IMR-90 (cell line): ENCODE results near the gene UPK1B. TPM values are rescaled to one million over a fixed set of nuclear protein-coding genes. Genes with fewer than 3 reads are reported as not detected.

Experiments used
- ATAC-seq: fragments of 200-7000 bp; cut with Tn5 transposase; 2 replicates; pipeline ENCODE4 v1.9.1; 2020; ENCODE audit warnings: low read depth, mild to moderate bottlenecking, moderate library complexity
- BruUV-seq: library from RNA; stranded (reverse); fragments of 400-500 nt; replicated peaks from 2 replicates; lab custom pipeline; 2021; lab: Mats Ljungman, UMichigan
- CTCF ChIA-PET: fragments of 300-600 bp; formaldehyde crosslinking; extraction: SDS; loops from one replicate; lab custom pipeline; 2021; ENCODE audit warnings: antibody characterized with exemption; lab: Yijun Ruan, JAX
- POLR2A ChIA-PET: fragments of 300-600 bp; sonication (Branson Sonifier 250); formaldehyde crosslinking; loops from one replicate; lab custom pipeline; 2022; ENCODE audit warnings: antibody characterized with exemption; ENCODE audit not compliant: unreplicated experiment; lab: Charles Lee
- DNase-seq: peaks from one replicate; pipeline ENCODE4 v3.0.0; 2013
- H2AFZ ChIP-seq: replicated peaks from 2 replicates; pipeline ENCODE3; 2013; ENCODE audit warnings: low read length, mild to moderate bottlenecking; ENCODE audit not compliant: poor library complexity
- H2AK5ac ChIP-seq: 2 replicates; pipeline ENCODE4 v1.6.1; 2013; ENCODE audit warnings: low read depth, low read length, inconsistent platforms
- H2AK9ac ChIP-seq: replicated peaks from 2 replicates; pipeline ENCODE3; 2013; ENCODE audit warnings: mild to moderate bottlenecking, low read depth, low read length, moderate library complexity; ENCODE audit not compliant: poor library complexity
- H2BK120ac ChIP-seq: 2 replicates; pipeline ENCODE4 v1.6.1; 2013; ENCODE audit warnings: low read depth, low read length, inconsistent platforms
- H2BK15ac ChIP-seq: 3 replicates; pipeline ENCODE4 v1.6.1; 2013; ENCODE audit warnings: low read depth, low read length, inconsistent platforms
- H2BK20ac ChIP-seq: 2 replicates; pipeline ENCODE4 v1.6.1; 2013; ENCODE audit warnings: low read depth, mild to moderate bottlenecking, inconsistent platforms, low read length, moderate library complexity
- H2BK5ac ChIP-seq: 2 replicates; pipeline ENCODE4 v1.6.1; 2013; ENCODE audit warnings: mild to moderate bottlenecking, low read depth, low read length, inconsistent platforms; ENCODE audit not compliant: poor library complexity, severe bottlenecking
- H3K14ac ChIP-seq: replicated peaks from 2 replicates; pipeline ENCODE4 v1.6.1; 2013; ENCODE audit warnings: low read depth, low read length, inconsistent platforms
- H3K18ac ChIP-seq: 2 replicates; pipeline ENCODE4 v1.6.1; 2013; ENCODE audit warnings: low read depth, low read length, control low read depth
- H3K23ac ChIP-seq: 2 replicates; pipeline ENCODE4 v1.6.1; 2013; ENCODE audit warnings: low read depth, low read length, inconsistent platforms
- H3K27ac ChIP-seq: 2 replicates; pipeline ENCODE4 v1.5.1; 2013; ENCODE audit warnings: mild to moderate bottlenecking, control low read depth, low read length; ENCODE audit not compliant: insufficient read depth
- H3K27me3 ChIP-seq: 2 replicates; pipeline ENCODE4 v1.6.1; 2013; ENCODE audit warnings: low read length; ENCODE audit not compliant: control insufficient read depth, insufficient read depth
- H3K36me3 ChIP-seq: 2 replicates; pipeline ENCODE4 v1.6.1; 2013; ENCODE audit warnings: low read length, mixed read lengths; ENCODE audit not compliant: control insufficient read depth, insufficient read depth
- H3K4ac ChIP-seq: 2 replicates; pipeline ENCODE4 v1.6.1; 2013; ENCODE audit warnings: low read depth, low read length, inconsistent platforms
- H3K4me1 ChIP-seq: 2 replicates; pipeline ENCODE4 v1.6.1; 2013; ENCODE audit warnings: low read length, mixed read lengths; ENCODE audit not compliant: control insufficient read depth, insufficient read depth
- H3K4me2 ChIP-seq: 2 replicates; pipeline ENCODE4 v1.6.1; 2013; ENCODE audit warnings: low read depth, mild to moderate bottlenecking, control low read depth, low read length, moderate library complexity
- H3K4me3 ChIP-seq: 2 replicates; pipeline ENCODE4 v1.5.1; 2013; ENCODE audit warnings: low read depth, mild to moderate bottlenecking, control low read depth, low read length, moderate library complexity; ENCODE audit not compliant: insufficient read depth
- H3K56ac ChIP-seq: 2 replicates; pipeline ENCODE4 v1.6.1; 2013; ENCODE audit warnings: low read length, inconsistent platforms; ENCODE audit not compliant: insufficient read depth; ENCODE audit errors: extremely low read depth
- H3K79me1 ChIP-seq, 2 experiments: 2 replicates each; pipeline ENCODE4 v1.6.1; 2013; ENCODE audit warnings: low read length in 2 of 2, inconsistent platforms in 1 of 2, low read depth in 1 of 2
- H3K9ac ChIP-seq: 2 replicates; pipeline ENCODE4 v1.6.1; 2013; ENCODE audit warnings: low read depth, low read length, control low read depth
- H3K9me1 ChIP-seq: 2 replicates; pipeline ENCODE4 v1.6.1; 2013; ENCODE audit warnings: low read length, inconsistent platforms; ENCODE audit not compliant: insufficient read depth
- H3K9me3 ChIP-seq: 2 replicates; pipeline ENCODE4 v1.6.1; 2013; ENCODE audit warnings: low read length; ENCODE audit not compliant: control insufficient read depth, insufficient read depth
- H4K20me1 ChIP-seq: 2 replicates; pipeline ENCODE4 v1.6.1; 2013; ENCODE audit warnings: low read length, inconsistent platforms; ENCODE audit not compliant: insufficient read depth
- H4K5ac ChIP-seq: 2 replicates; pipeline ENCODE4 v1.6.1; 2013; ENCODE audit warnings: mild to moderate bottlenecking, low read depth, low read length, control low read depth
- H4K8ac ChIP-seq, 2 experiments: 2 replicates each; pipeline ENCODE4 v1.6.1; 2013; ENCODE audit warnings: low read depth in 2 of 2, low read length in 2 of 2, control low read depth in 1 of 2, inconsistent platforms in 1 of 2
- H4K91ac ChIP-seq: 2 replicates; pipeline ENCODE4 v1.6.1; 2013; ENCODE audit warnings: low read depth, low read length, inconsistent platforms; ENCODE audit not compliant: insufficient read depth
- CEBPB ChIP-seq: IDR thresholded peaks from 2 replicates; pipeline ENCODE4 v1.6.1; 2012; ENCODE audit warnings: low read depth, low read length, improper control_type of control experiment
- CHD1 ChIP-seq: IDR thresholded peaks from 2 replicates; pipeline ENCODE4 v1.6.1; 2012; ENCODE audit warnings: low read depth, low read length, improper control_type of control experiment
- MAFK ChIP-seq: IDR thresholded peaks from 2 replicates; pipeline ENCODE4 v1.6.1; 2012; ENCODE audit warnings: low read depth, low read length, improper control_type of control experiment
- MXI1 ChIP-seq: IDR thresholded peaks from 2 replicates; pipeline ENCODE4 v1.6.1; 2012; ENCODE audit warnings: low read depth, mild to moderate bottlenecking, low read length, moderate library complexity, borderline replicate concordance
- NFE2L2 ChIP-seq: fragments of 150-350 bp; IDR thresholded peaks from 2 replicates; pipeline ENCODE4 v1.6.1; 2016; ENCODE audit warnings: low read depth, mild to moderate bottlenecking, low read length
- POLR2A ChIP-seq: IDR thresholded peaks from 2 replicates; pipeline ENCODE4 v1.6.1; 2012; ENCODE audit warnings: mild to moderate bottlenecking, low read depth, low read length
- RCOR1 ChIP-seq: IDR thresholded peaks from 2 replicates; pipeline ENCODE4 v1.6.1; 2012; ENCODE audit warnings: mild to moderate bottlenecking, low read length, improper control_type of control experiment; ENCODE audit not compliant: insufficient replicate concordance
- SMC3 ChIP-seq: fragments of 150-350 bp; IDR thresholded peaks from 2 replicates; pipeline ENCODE4 v1.6.1; 2016; ENCODE audit warnings: low read depth, mild to moderate bottlenecking, antibody characterized with exemption, low read length, moderate library complexity
- WGBS, 2 experiments: methylation state at CpG; one replicate each; pipeline versions ENCODE4 v1.1.5 to v1.1.7; 2013; ENCODE audit warnings: missing lambda C conversion rate in 2 of 2; ENCODE audit not compliant: insufficient read length in 1 of 2; ENCODE audit errors: extremely low coverage in 2 of 2; 5-methylcytosine and 5-hydroxymethylcytosine counted together
- dilution Hi-C: fragments of 300-500 bp; cut with HindIII; formaldehyde crosslinking; loops from one replicate; pipeline ENCODE4 v1.14.3; 2018; ENCODE audit warnings: low sequenced_read_pairs; ENCODE audit not compliant: unreplicated experiment
- in situ Hi-C: fragments of 300-500 bp; cut with MboI; formaldehyde crosslinking; loops from 3 replicates; pipeline ENCODE4 v1.14.3; 2019; ENCODE audit warnings: low sequenced_read_pairs, inconsistent platforms, mixed read lengths
- intact Hi-C: fragments of 100-400 bp; cut with micrococcal nuclease; formaldehyde crosslinking; loops from 2 replicates; pipeline ENCODE4 v1.10.0; 2022
- polyA plus RNA-seq, 3 experiments: library from polyadenylated mRNA; depleted of rRNA; stranded (reverse); fragments of >200 nt; gene quantifications; 2 replicates each; pipeline ENCODE4 v1.2.3, GENCODE V29; 2012; ENCODE audit warnings: low replicate concordance in 1 of 3
- total RNA-seq: library from RNA; depleted of rRNA; stranded (reverse); fragments of >200 nt; gene quantifications from 2 replicates; pipeline ENCODE4 v1.2.3, GENCODE V29; 2012
- TF ChIP-seq, protein P1 (sequence below): fragments of 150-350 bp; IDR thresholded peaks from 2 replicates; pipeline ENCODE4 v1.6.1; 2017; ENCODE audit warnings: mild to moderate bottlenecking, antibody characterized with exemption, low read length, low read depth

UPK1B gene
- total and polyA plus RNA-seq, 2 of the 4 experiments (the other 2 are of a cell fraction): 0.36 to 0.55 TPM

DNA sequence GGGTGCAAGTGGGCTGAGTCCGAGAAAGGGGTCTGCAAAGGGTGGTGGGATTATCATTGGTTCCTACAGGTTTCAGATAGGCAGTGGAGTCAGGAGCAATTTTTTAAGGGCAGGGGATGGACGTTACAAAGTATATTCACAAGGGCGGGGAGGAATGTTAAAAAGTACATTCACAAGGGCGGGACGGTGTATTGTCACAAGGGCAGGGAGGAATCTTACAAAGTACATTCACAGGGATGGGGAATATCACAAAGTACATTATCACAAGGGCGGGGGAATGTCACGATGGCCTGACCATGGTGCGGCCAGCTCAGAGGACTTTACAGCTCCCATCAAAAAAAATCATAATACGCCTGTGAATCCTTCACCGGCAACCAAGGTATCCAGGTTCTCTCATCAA is 48.1 kb upstream of the UPK1B start:
- CTCF ChIA-PET: no interaction called here

More for the DNA sequence above, 48.1 kb upstream of the UPK1B start:
- no TSS peak for BruUV-seq
- Histone ChIP-seq H2BK120ac (no peak overlapping the region), H3K23ac (no peak overlapping the region), H4K91ac (no peak overlapping the region), H4K20me1 (no peaks in the 10 kb centered on the region), H3K27me3 (no peaks in the 10 kb centered on the region; the same call in 1 of the 2 replicates), H3K56ac (no peak overlapping the region), H2BK20ac (no peak overlapping the region), H3K4me1 (0 out of 2 replicates have a peak, but pooled peaks cover under 1% of the 10 kb centered on the region), H2AK5ac (no peak overlapping the region), H2AK9ac (no peak overlapping the region), H3K14ac (no peak overlapping the region), H3K9ac (no peak overlapping the region), H3K4me3 (no peak overlapping the region), H3K4ac (no peak overlapping the region), H3K79me1 (no peaks in the 10 kb centered on the region), H3K36me3 (no peaks in the 10 kb centered on the region), H2BK5ac (no peak overlapping the region), H3K18ac (no peak overlapping the region), H3K27ac (no peak overlapping the region), H4K8ac (no peak overlapping the region), H2AFZ (no peak overlapping the region), H3K9me3 (no peaks in the 10 kb centered on the region), H3K4me2 (no peak overlapping the region), H4K5ac (no peak overlapping the region), H2BK15ac (no peak overlapping the region), H3K9me1 (no peaks in the 10 kb centered on the region)
- dilution Hi-C loops (no loop called here), in situ Hi-C loops (loop anchor here (25.0 kb wide), 1 partner anchor 562 kb away; the partner anchor contains the start of gene COX17), intact Hi-C loops (no loop called here)
- POLR2A ChIA-PET: no interaction called here
- no peak for DNase-seq
- no CpG with 5 or more reads among the region's 10 CpGs for WGBS, 2 experiments
- no peak for ATAC-seq
- TF ChIP-seq, protein P1, sequence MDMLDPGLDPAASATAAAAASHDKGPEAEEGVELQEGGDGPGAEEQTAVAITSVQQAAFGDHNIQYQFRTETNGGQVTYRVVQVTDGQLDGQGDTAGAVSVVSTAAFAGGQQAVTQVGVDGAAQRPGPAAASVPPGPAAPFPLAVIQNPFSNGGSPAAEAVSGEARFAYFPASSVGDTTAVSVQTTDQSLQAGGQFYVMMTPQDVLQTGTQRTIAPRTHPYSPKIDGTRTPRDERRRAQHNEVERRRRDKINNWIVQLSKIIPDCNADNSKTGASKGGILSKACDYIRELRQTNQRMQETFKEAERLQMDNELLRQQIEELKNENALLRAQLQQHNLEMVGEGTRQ: no peak
- TF ChIP-seq MAFK (no peak), CEBPB (no peak), NFE2L2 (no peak), POLR2A (no peak), RCOR1 (no peak), MXI1 (no peak), SMC3 (no peak), CHD1 (no peak)
